ENCODE data around the gene NTF3. TPM values are rescaled to one million over a fixed set of nuclear protein-coding genes. Genes with fewer than 3 reads are reported as not detected.

Gene NTF3
- total RNA-seq, 2 donors from 2014 or later, result 1.0 to 1.2 TPM

DNA sequence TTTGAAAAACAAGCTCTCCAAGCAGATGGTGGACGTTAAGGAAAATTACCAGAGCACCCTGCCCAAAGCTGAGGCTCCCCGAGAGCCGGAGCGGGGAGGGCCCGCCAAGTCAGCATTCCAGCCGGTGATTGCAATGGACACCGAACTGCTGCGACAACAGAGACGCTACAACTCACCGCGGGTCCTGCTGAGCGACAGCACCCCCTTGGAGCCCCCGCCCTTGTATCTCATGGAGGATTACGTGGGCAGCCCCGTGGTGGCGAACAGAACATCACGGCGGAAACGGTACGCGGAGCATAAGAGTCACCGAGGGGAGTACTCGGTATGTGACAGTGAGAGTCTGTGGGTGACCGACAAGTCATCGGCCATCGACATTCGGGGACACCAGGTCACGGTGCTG lies 62.4 kb downstream of the NTF3 start:
- H3K36me3 ChIP-seq, result no peaks in the 10 kb centered on the region
- intact Hi-C loops (cut with DNase I), result no loop called here
- DNase-seq (ENCODE audit: low spot score), result no peak
- no peaks in the 10 kb centered on the region for H3K27me3 ChIP-seq (replicated peaks; ENCODE audit: insufficient read depth)
- 94% methylated on average over 28 of the region's 28 CpGs for WGBS
- TF ChIP-seq POLR2AphosphoS5 (IDR thresholded peaks at IDR 0.05), result no peak
- TF ChIP-seq POLR2A (IDR thresholded peaks at IDR 0.05), result no peak
- TF ChIP-seq, protein P1, sequence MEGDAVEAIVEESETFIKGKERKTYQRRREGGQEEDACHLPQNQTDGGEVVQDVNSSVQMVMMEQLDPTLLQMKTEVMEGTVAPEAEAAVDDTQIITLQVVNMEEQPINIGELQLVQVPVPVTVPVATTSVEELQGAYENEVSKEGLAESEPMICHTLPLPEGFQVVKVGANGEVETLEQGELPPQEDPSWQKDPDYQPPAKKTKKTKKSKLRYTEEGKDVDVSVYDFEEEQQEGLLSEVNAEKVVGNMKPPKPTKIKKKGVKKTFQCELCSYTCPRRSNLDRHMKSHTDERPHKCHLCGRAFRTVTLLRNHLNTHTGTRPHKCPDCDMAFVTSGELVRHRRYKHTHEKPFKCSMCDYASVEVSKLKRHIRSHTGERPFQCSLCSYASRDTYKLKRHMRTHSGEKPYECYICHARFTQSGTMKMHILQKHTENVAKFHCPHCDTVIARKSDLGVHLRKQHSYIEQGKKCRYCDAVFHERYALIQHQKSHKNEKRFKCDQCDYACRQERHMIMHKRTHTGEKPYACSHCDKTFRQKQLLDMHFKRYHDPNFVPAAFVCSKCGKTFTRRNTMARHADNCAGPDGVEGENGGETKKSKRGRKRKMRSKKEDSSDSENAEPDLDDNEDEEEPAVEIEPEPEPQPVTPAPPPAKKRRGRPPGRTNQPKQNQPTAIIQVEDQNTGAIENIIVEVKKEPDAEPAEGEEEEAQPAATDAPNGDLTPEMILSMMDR (IDR thresholded peaks at IDR 0.05), result no peak
- H3K4me3 ChIP-seq, result no peak overlapping the region
- no peak overlapping the region for H3K27ac ChIP-seq
- no peaks in the 10 kb centered on the region for H3K4me1 ChIP-seq (replicated peaks)
- H3K9me3 ChIP-seq, result no peaks in the 10 kb centered on the region

DNA sequence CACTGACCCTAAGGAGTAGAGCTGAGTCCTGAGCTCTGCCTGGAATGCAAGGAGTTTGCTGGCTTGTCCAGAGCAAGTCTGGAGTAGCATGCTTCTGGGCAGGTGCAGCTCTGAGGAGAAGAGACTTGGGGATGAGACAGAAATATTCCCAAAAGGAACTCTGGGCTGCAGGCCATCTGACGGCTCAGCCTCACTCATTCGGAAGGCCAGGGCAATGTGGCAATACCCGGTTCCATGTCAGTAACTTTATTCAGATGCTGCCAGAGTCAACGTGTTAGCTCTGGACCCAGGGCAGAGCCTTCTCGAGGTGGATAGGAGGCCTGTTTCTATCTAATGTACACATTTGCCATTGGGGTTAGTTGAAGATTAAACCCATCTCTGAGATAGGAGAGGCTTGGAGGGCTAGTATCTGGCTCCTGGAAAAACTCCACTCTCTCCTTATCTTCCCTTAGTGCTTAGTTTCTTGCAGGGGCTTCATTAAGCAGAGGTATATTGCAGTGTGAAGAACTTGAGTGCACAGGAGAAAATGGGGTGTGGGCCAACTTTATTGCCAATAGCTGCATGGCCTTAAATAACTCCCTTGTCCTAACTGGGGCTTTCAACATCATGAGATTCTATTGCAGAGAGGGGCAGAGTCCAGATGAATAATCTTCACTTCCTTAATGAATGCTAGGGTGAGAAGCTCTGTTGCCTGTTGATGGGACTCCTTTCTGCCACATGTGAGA lies 65.6 kb downstream of the NTF3 start:
- DNase-seq (ENCODE audit: low spot score), result no peak
- TF ChIP-seq, protein P1 (IDR thresholded peaks at IDR 0.05), result no peak
- TF ChIP-seq POLR2AphosphoS5 (IDR thresholded peaks at IDR 0.05) (no peak), POLR2A (IDR thresholded peaks at IDR 0.05) (no peak)
- intact Hi-C loops (cut with DNase I), result no loop called here
- Histone ChIP-seq H3K27me3 (replicated peaks; ENCODE audit: insufficient read depth) (no peaks in the 10 kb centered on the region), H3K36me3 (no peaks in the 10 kb centered on the region), H3K4me1 (replicated peaks) (no peaks in the 10 kb centered on the region), H3K27ac (no peak overlapping the region), H3K4me3 (no peak overlapping the region), H3K9me3 (no peaks in the 10 kb centered on the region)
- WGBS, result 78% methylated on average over 5 of the region's 5 CpGs

DNA sequence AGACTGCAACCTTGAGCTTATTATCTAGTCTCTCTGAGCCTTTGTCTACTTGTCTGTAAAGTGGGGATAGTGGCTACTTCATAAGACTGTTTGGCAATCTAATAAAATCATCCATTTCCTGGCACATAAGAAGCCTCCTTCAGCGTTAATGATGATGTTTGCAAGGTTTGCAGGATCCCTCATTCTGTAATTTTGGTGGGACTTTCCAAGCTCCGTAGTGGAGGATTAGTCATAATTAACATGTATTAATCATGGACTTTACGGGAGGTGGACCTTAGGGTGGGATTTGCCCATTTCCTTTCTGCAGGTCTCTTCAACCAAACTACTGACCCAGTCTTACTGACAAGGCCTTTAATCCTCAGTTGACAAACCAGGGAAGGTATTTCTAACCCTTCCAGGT lies 66.2 kb downstream of the NTF3 start:
- intact Hi-C loops (cut with DNase I), result no loop called here
- Histone ChIP-seq H3K4me3 (no peak overlapping the region), H3K4me1 (replicated peaks) (no peaks in the 10 kb centered on the region), H3K36me3 (no peaks in the 10 kb centered on the region), H3K27ac (no peak overlapping the region), H3K27me3 (replicated peaks; ENCODE audit: insufficient read depth) (no peaks in the 10 kb centered on the region), H3K9me3 (no peaks in the 10 kb centered on the region)
- WGBS, result 78% methylated on average over 3 of the region's 3 CpGs
- TF ChIP-seq POLR2A (IDR thresholded peaks at IDR 0.05), result no peak
- no peak for TF ChIP-seq POLR2AphosphoS5 (IDR thresholded peaks at IDR 0.05)
- TF ChIP-seq, protein P1 (IDR thresholded peaks at IDR 0.05), result no peak
- no peak for DNase-seq (ENCODE audit: low spot score)

DNA sequence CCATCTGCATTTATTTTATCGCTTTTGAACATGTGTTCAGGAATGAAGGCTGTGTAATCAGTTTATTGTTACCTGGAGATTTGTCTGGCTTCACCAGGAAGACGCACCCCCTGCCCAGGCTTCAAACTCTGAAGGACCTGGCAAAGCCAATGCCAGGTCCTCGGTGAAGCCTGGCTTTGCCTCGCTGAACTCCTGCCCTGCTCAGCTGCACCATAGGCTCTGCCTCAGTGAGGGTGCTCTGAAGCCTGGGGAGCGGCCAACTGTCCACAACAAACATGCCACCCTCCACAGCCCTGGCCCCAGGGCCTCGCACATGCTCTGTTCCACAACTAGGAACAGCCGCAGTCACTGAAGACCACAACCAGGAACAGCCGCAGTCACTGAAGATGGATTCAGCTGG lies 66.9 kb downstream of the NTF3 start:
- no peak for DNase-seq (ENCODE audit: low spot score)
- H3K27ac ChIP-seq, result no peak overlapping the region
- no peaks in the 10 kb centered on the region for H3K4me1 ChIP-seq (replicated peaks)
- 95% methylated on average over 8 of the region's 8 CpGs for WGBS
- H3K9me3 ChIP-seq, result no peaks in the 10 kb centered on the region
- H3K36me3 ChIP-seq, result no peaks in the 10 kb centered on the region
- H3K4me3 ChIP-seq, result no peak overlapping the region
- H3K27me3 ChIP-seq (replicated peaks; ENCODE audit: insufficient read depth), result no peaks in the 10 kb centered on the region
- TF ChIP-seq POLR2AphosphoS5 (IDR thresholded peaks at IDR 0.05) (no peak), POLR2A (IDR thresholded peaks at IDR 0.05) (no peak)
- TF ChIP-seq, protein P1 (IDR thresholded peaks at IDR 0.05), result no peak
- intact Hi-C loops (cut with DNase I), result no loop called here

All from prostate gland (tissue), 2 donors.